T47D (cell line): Measurements from ENCODE around the gene RAB3A.
A peak's percentile ranks its signal among the peaks of the same experiment; 100 is the strongest.

Experiments used
- DNase-seq, 2 experiments: peaks; one replicate each; pipeline versions ENCODE4 v3.0.0 to v3.0.0-alpha.2; 2011 to 2012; ENCODE audit warnings: low read depth in 1 of 2, low spot score in 1 of 2
- JUND ChIP-seq: IDR thresholded peaks from 2 replicates; pipeline ENCODE4 v1.6.1; 2012; ENCODE audit warnings: low read depth
- in situ Hi-C: cut with HindIII; loops from 2 replicates; pipeline ENCODE4 v1.10.0; 2016; ENCODE audit warnings: low sequenced_read_pairs, low pct_unique_long_range_greater_than_20kb

RAB3A gene

GRCh38 chr19:18229915-18230314, 26.1 kb upstream of the RAB3A start:
- no peak for TF ChIP-seq JUND
- DNase-seq: no peak
- in situ Hi-C loops: no loop called here

- in situ Hi-C loops: no loop called here
- no peak for TF ChIP-seq JUND
- no peak for DNase-seq
Observed at GRCh38 chr19:18229474-18229873, 25.6 kb upstream of the RAB3A start.

DNA sequence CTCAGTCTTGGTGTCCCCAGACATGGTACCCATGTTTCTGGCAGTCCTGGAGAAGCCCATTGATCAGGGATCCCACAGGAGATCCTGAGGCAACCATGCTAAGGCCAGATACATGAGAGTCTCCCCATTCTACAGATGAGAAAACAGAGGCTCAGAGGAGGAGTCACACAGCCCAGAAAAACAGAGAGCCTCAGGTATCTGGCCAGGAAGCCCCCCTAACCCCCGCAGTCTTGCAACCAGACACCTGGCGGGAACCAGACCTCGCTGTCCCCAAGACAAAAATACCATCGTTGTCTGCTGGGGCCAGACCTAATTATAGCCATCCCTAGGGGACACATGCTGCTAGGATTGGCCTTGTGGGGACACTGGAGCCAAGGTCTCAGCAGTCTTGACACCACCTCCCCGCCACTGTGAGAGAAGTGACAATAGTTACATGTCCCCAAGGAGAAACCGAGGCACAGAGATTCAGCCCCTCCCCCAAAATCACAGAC, 24.0 kb upstream of the RAB3A start:
- DNase-seq: no peak
- TF ChIP-seq JUND: no peak
- in situ Hi-C loops: no loop called here

DNA sequence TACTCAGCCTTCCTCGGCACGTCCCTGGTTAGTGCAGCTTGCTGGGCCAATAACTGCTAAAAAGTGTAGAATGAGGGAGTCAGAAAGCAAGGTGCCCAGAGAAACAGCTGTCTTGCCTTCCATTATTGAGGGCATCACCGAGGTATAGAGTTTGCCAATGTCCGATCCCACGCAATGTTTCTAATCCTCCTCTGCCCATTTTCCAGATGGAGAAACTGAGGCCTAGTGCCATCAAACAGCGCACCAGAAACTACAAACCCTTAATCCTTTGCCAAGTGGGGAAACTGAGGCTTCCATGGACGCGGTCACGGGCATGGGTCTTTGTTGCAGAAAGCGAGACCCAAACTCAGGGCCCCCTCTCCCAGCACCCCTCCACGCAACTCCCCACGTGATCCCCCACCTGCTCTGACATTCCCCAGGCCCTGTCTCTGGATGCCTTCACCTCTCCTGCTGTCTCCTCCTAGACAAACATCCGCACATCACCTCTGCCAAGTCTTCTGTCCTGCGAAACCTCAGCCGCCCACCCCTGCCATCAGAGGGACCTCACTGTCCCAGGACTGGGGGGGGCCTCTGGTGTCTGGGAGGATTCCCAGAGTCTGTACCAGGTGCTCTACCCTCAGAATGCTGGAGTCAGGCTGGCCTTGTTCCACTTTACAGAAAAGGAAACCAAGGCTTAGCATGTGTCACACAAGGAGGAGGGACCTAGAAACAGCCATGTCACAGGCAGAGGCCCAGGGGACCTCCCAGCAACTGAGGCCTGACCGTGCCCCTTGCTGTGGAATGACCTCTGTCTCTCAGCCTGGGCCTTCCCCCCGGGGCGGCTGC, 23.3 kb upstream of the RAB3A start:
- in situ Hi-C loops: no loop called here
- no peak for TF ChIP-seq JUND
- no peak for DNase-seq

GRCh38 chr19:18225702-18226468, 22.0 kb upstream of the RAB3A start, which contains the start of gene PDE4C:
PDE4C (minus strand) TSS chr19:18226438; CDS start chr19:18226415, 23 bp downstream.
- no peak for TF ChIP-seq JUND
- DNase-seq: no peak
- in situ Hi-C loops: no loop called here

DNA sequence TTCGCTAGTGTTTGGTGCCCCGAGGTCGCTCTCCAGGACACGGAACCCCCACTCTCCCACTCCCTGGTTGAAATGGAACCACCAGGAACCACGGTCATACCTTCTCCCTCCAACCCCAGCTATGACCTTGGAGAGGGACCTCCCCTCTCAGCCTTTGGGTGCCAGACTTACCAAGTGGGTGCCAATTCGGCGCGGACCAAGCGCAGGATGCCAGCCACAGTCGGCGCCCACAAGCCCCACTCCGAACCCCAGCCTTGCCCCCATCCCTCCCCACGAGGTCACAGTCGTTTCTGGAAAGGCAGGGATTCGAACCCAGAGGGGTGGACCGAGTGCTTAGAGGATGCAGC, 21.5 kb upstream of the RAB3A start:
- in situ Hi-C loops: no loop called here
- TF ChIP-seq JUND: no peak
- no peak for DNase-seq

- DNase-seq: peak; percentile 95 to 98
- TF ChIP-seq JUND: no peak
- in situ Hi-C loops: no loop called here
Observed at GRCh38 chr19:18224525-18225354, 20.9 kb upstream of the RAB3A start.

GRCh38 chr19:18223860-18224524, 20.1 kb upstream of the RAB3A start:
- in situ Hi-C loops: no loop called here
- TF ChIP-seq JUND: no peak
- peak in 1 of 2 experiments; percentile 69 for DNase-seq

DNA sequence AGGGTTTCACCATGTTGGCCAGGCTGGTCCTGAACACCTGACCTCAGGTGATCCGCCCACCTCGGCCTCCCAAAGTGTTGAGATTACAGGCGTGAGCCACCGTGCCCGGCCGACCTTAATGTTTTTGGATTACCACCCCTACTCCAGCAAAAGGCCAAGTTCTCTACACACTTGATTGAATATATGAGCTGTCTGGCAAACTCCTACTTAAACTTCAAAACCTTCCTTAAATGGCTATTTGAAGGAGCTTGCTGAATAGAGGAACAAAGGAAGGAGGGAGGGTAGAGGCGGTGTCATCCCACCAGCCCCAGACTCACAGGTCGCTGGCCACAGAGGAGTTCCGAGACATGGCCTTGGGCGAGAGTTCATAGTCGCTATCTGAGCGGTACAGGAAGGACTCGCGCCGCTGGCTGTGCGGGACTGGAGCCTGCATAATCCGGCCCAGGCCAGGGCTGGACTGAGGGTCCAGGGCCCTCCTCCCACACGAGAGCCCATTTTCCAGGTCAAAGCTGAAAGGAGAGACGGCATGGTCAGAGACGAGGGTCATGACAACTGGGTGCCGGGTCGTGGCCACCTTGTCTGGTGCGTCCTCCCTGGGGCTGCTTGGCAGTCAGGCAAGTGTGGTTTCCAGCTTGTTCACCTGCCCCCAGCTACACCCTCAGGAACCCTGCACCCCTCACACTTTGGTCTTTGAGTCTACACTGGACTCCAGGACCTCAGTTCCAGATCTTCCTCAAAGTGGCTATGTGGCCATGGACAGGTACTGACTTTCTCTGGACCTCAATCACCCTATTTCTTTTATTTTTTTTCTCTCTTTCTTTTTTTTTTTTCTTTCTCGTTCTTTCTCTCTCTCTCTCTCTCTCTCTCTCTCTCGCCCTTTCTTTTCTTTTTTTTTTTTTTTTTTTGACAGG, 18.2 kb upstream of the RAB3A start:
- no peak for TF ChIP-seq JUND
- in situ Hi-C loops: no loop called here
- no peak for DNase-seq

DNA sequence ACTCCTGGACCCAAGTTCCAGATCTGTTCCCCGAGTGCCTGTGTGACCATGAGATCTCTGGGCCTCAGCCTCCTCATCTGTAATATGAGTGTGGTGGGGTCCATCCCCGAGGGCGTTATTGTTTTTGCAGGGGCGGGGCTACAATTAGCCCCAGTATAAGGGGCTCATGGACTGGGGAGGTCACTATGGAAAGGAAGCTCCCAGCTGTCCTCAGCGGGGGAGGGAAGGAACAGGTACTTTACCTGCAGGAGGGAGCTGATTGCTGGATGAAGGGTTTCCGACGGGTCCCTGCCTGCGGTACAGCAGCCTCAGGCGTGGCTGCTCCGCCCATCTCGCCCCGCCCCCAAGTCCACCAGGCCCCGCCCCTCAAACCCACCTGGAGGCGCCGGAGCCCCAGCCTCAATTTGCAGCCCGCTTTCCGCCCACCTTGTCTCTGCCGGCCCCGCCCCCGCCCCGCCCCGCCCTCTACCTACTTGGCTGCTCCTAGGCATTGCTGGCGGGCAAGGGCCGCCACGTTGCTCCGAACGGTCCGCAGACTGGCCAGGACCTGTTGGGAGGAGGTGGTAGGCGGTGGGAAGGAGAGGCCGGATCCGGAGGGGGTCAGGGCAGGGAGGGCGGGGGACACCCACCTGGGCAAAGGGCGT, 16.9 kb upstream of the RAB3A start:
- DNase-seq: peak in 1 of 2 experiments; percentile 32
- in situ Hi-C loops: no loop called here
- TF ChIP-seq JUND: no peak

- TF ChIP-seq JUND: no peak
- no peak for DNase-seq
- in situ Hi-C loops: no loop called here
Observed at GRCh38 chr19:18219911-18220631, 16.2 kb upstream of the RAB3A start.
